Calu3 (cell line): ENCODE data around the gene RFX5. TPM values are rescaled to one million over a fixed set of nuclear protein-coding genes. Genes with fewer than 3 reads are reported as not detected.
A peak's percentile ranks its signal among the peaks of the same experiment; 100 is the strongest.

ENCODE experiments used
- BruUV-seq: library from RNA; stranded (reverse); fragments of 400-500 nt; replicated peaks from 2 replicates; lab custom pipeline; 2021; lab: Mats Ljungman, UMichigan
- CTCF ChIA-PET: fragments of 300-600 bp; sonication (Branson Sonifier 250); formaldehyde crosslinking; loops from one replicate; lab custom pipeline; 2022; ENCODE audit warnings: antibody characterized with exemption; lab: Charles Lee
- DNase-seq: peaks from one replicate; pipeline ENCODE4 v3.0.0; 2022
- H3K27ac Mint-ChIP-seq: one replicate; pipeline ENCODE4 v1.8.0; 2022; ENCODE audit warnings: mixed read lengths; ENCODE audit not compliant: unreplicated experiment
- H3K27me3 Mint-ChIP-seq: one replicate; pipeline ENCODE4 v1.8.0; 2022; ENCODE audit warnings: mixed read lengths; ENCODE audit not compliant: unreplicated experiment
- H3K36me3 Mint-ChIP-seq: one replicate; pipeline ENCODE4 v1.8.0; 2022; ENCODE audit warnings: mild to moderate bottlenecking, moderate library complexity, mixed read lengths; ENCODE audit not compliant: insufficient read depth, unreplicated experiment
- H3K4me1 Mint-ChIP-seq: one replicate; pipeline ENCODE4 v1.8.0; 2022; ENCODE audit warnings: mild to moderate bottlenecking, low read depth, mixed read lengths; ENCODE audit not compliant: unreplicated experiment
- H3K4me3 Mint-ChIP-seq: one replicate; pipeline ENCODE4 v1.8.0; 2022; ENCODE audit warnings: mild to moderate bottlenecking, low read depth, moderate library complexity, mixed read lengths; ENCODE audit not compliant: unreplicated experiment
- H3K9me3 Mint-ChIP-seq: one replicate; pipeline ENCODE4 v1.8.0; 2022; ENCODE audit warnings: low read depth, mixed read lengths; ENCODE audit not compliant: unreplicated experiment
- CTCF ChIP-seq: fragments of 200-600 bp; IDR thresholded peaks from one replicate; pipeline ENCODE4 v1.8.0; 2022; ENCODE audit warnings: antibody characterized with exemption; ENCODE audit not compliant: unreplicated experiment
- intact Hi-C: fragments of 100-400 bp; cut with micrococcal nuclease; formaldehyde crosslinking; loops from one replicate; pipeline ENCODE4 v1.10.0; 2022; ENCODE audit not compliant: unreplicated experiment
- total RNA-seq: library from RNA; stranded (reverse); gene quantifications from 2 replicates; pipeline ENCODE4 v1.2.3, GENCODE V29; 2022

RFX5 gene
- total RNA-seq, 1 experiment from 2014 or later: 82.4 TPM

DNA sequence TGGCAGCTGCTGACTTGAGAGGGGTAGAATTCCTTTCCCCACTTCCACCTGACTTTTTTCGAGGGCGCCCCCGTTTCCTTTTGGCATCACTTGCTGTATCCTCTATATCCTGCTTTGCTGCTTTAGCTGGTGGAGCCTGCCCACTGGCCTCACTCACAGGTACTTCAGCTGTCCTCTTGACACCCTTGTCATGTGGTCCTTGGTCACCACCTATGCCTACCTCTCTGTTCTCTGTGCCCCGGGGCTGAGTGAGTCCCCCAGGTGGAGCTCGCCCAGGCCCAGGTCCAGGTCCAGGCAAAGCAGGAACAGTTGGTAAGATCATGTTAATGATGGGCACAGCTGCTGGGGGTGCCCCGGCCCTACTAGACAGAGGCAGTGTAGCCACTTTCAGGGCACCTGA, 4.5 kb downstream of the RFX5 start:
- peaks cover 39% of the 10 kb centered on the region for H3K36me3 Mint-ChIP-seq
- no TSS peak for BruUV-seq
- DNase-seq: no peak
- intact Hi-C loops: loop anchor here (5.0 kb wide), 1 partner anchor 55 kb away; the partner anchor contains the start of gene PSMB4
- peaks cover 17% of the 10 kb centered on the region for H3K4me1 Mint-ChIP-seq
- peak overlapping the region; percentile 45 for H3K27ac Mint-ChIP-seq
- CTCF ChIA-PET: interaction anchor here (0.7 kb wide), 1 partner anchor 42 kb away, joined by 5 read pairs; no protein-coding TSS in a partner anchor
- no peak overlapping the region for H3K4me3 Mint-ChIP-seq
- no peaks in the 10 kb centered on the region for H3K27me3 Mint-ChIP-seq
- no peaks in the 10 kb centered on the region for H3K9me3 Mint-ChIP-seq
- no peak for TF ChIP-seq CTCF

DNA sequence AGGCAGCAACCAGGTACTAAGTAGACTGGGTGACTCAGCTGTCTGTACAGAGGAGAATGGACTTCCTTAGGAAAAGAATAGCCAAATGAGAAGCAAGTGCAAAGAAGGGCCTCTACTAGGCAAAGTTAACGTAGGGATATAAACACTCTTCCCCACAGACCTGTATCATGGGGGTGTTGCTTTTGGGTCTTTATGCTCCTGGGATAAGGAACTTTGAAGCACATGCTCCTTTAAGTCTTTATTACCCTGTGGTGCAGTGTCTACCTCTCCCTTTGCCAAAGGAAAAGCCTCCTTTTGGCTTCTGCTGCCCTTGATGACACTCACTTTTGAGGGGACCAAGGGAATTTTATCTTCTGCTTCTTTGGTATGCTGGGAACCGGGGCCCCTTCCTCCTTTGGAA, 5.0 kb downstream of the RFX5 start:
- CTCF ChIA-PET: interaction anchor here (2.1 kb wide), 1 partner anchor 60 kb away, joined by 10 read pairs; the partner anchor contains the start of gene ZNF687
- H3K27me3 Mint-ChIP-seq: no peaks in the 10 kb centered on the region
- no peaks in the 10 kb centered on the region for H3K9me3 Mint-ChIP-seq
- DNase-seq: no peak
- peaks cover 12% of the 10 kb centered on the region for H3K4me1 Mint-ChIP-seq
- no peak overlapping the region for H3K4me3 Mint-ChIP-seq
- no peak overlapping the region for H3K27ac Mint-ChIP-seq
- intact Hi-C loops: loop anchor here (5.0 kb wide), 1 partner anchor 55 kb away; the partner anchor contains the start of gene PSMB4
- BruUV-seq: no TSS peak
- TF ChIP-seq CTCF: no peak
- H3K36me3 Mint-ChIP-seq: peaks cover 37% of the 10 kb centered on the region

DNA sequence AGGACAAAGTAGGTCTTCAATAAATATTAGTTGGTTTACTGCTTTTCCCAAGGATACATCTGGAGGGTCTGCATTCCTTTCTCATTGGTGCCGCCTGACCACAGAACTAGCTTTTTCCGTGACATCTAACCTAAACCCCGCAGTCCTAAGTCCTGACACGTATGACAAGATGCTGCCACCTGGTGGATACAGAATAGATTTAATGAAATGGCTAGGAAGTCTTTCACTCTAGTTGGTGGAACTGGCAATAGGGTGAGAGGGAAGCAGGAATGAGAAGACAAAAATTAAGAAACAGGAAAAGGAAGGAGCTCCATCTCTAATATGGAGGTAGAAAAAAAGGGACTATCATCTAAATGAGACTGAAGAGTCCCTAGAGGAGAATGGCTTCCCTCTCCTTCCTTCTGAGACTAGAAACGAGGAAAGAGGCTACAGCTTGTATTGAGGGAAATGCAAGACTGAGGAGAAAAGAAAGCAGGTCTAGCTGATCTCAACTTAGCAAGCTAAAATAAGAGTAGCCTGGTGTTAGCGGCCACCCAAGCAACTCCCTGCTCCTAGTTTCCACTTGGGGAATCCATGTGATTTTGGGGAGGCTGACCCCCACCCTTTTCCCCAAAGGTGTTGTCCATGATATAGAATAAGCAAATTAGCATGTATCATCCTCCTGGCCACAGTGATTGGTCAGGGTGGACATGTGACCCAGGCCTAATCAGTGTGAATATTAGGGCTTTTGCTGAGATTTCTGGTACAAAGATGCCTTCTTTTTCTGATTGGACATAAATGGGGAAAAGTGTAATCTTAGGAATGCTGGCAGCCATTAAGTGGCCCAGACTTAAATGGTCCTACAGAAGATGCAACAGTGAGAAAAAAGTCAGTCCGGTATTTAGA, 5.9 kb downstream of the RFX5 start:
- TF ChIP-seq CTCF: peak; percentile 46
- Mint-ChIP-seq H3K27me3 (no peaks in the 10 kb centered on the region), H3K27ac (peak overlapping the region; percentile 3), H3K36me3 (peaks cover 28% of the 10 kb centered on the region), H3K9me3 (no peaks in the 10 kb centered on the region), H3K4me1 (peaks cover 3% of the 10 kb centered on the region), H3K4me3 (no peak overlapping the region)
- no TSS peak for BruUV-seq
- DNase-seq: peak; percentile 72
- intact Hi-C loops: loop anchor here (1.0 to 5.0 kb wide), 3 partner anchors 40 to 144 kb away; partner anchors contain the start of gene PSMB4
- CTCF ChIA-PET: interaction anchor here (0.5 to 2.5 kb wide), 22 partner anchors 9 to 241 kb away, joined by 3 to 84 read pairs (median 5); partner anchors contain the start of genes PI4KB, PSMB4, PSMD4 and ZNF687

DNA sequence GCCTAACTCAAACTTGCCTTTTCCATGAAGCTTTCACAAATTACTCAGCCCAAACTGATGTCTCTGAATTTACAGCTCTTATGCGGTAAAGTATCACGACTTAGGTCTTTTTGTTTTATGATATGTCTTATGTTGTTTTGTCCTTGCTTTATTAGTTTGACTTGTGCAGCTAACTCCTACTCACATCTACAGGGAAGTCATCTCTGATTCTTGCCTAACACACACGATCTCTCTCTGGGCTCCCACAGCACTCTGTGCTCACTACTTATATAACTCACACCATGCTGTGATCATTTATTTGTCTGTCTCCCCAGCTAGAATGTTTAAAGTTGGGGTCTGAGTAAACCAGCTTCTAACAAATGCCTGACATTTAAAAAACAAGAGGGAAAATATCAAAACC, 10.5 kb downstream of the RFX5 start:
- H3K36me3 Mint-ChIP-seq: peaks cover 5% of the 10 kb centered on the region
- CTCF ChIA-PET: interaction anchor here (0.6 kb wide), 1 partner anchor 397 kb away, joined by 3 read pairs; no protein-coding TSS in a partner anchor
- H3K27ac Mint-ChIP-seq: no peak overlapping the region
- no peaks in the 10 kb centered on the region for H3K27me3 Mint-ChIP-seq
- no TSS peak for BruUV-seq
- intact Hi-C loops: no loop called here
- H3K4me3 Mint-ChIP-seq: no peak overlapping the region
- no peaks in the 10 kb centered on the region for H3K4me1 Mint-ChIP-seq
- H3K9me3 Mint-ChIP-seq: no peaks in the 10 kb centered on the region
- no peak for DNase-seq
- TF ChIP-seq CTCF: no peak
